ENCODE results near the gene TOX2.

Gene TOX2

DNA sequence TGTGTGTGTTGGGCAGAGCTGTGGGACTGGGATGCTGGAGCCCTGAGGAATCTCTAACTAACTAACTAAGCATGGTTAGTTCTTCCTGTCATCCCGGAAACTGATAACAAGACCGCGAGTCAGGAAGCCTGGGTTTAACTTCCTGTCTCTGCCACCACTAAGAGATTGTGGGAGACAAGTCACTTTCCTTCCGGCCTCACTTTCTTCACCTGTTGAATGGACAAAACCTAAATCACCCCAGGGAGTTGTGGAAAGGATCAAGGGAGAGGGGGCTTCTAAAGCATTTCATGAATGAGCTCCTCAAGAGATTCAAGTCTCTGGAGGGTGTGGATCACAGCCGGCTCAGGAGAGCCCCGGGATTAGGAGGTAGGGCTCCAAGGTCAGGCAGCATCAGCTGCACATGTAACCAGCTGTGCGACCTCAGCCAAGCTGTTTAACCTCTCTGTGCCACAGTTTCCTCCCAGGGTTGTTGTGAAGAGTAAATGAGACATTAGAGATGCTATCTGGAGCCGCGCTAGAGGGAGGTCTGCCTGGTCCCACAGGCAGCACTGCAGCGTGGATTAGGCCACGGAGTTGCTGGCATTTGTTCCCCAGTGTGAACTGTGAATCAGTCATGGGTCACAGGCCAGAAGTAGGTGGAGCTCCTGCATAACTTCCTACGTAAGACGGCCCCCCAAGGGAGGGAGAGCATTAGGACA is 105.1 kb downstream of the TOX2 start:
- no peak for DNase-seq (ENCODE audit: low read depth)

DNA sequence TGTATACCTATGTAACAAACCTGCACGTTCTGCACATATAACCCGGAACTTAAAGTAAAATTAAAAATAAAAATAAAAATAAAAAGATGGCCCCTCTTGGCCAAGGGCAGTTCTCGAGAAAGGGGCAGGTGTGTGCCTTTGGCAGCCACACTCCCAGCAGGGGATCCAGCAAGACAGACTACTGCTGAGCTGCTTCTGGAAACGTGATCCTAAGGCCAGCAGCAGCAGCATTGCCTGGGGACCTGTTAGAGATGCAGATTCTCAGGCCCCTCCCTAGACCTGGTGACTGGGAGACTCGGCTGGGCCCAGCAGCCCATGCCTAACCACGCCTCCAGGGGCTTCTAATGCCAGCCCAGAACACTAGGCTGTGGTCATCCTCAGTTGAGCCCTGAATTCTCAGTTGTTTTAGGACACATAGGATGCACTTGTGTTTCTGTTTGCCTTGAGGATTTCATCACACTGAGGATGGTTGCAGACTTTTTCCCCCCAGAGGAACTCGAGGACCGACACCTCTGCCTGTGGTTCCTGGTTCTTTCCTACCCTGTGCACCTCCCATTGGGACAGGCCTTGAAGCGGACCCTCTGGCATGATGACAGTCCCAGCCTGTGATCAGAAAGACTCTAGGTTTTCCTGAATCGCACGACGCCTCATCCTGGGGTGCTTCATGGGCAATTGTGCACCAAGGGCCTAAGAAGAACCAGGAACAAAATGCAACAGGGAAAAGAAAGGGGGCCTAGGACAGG is 105.9 kb downstream of the TOX2 start:
- no peak for DNase-seq (ENCODE audit: low read depth)

DNA sequence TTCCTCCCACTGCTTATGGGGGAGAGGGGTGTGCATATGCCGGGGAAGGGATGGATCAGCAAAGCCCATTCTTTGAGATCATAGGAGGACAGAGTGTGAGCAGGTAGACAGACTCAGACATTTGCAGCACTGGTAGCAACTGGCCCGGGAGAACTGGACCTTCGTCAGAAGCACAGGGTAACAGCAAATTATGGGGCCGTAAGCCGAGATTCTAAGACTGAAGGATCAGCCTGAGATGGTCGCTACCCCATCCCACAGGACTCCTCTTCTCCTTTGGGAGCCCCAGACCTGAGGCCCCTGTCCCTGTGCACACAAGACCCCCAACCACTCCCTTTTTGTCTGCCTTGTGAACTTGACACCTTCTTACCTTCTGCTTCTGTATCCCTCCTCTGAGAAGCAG is 106.5 kb downstream of the TOX2 start:
- DNase-seq (ENCODE audit: low read depth): no peak

DNA sequence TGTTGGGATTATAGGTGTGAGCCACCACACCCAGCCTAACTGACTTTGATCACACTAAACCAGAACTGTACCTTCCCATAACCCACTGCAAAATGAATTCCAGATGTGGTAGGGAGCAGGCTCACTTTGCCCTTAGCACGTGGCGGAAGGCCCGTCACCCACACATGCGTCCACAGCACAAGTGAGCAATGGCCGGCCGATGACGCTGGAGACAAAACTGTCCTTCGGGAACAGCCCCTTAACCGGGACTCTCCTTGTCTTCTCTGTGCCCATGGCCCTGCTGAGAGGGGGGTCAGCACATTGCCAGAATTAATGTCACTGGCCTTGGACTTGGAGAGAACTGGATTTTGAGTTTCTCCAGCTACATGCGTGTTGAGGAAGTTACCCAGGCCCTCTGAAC is 107.2 kb downstream of the TOX2 start:
- DNase-seq (ENCODE audit: low read depth): no peak

- DNase-seq (ENCODE audit: low read depth): no peak
Observed at GRCh38 chr20:44022464-44022863, 107.8 kb downstream of the TOX2 start.

GRCh38 chr20:44023515-44024371 is 109.1 kb downstream of the TOX2 start:
- DNase-seq (ENCODE audit: low read depth): no peak

- DNase-seq (ENCODE audit: low read depth): no peak
Observed at GRCh38 chr20:44024820-44025580, 110.3 kb downstream of the TOX2 start.

- DNase-seq (ENCODE audit: low read depth): no peak
Observed at GRCh38 chr20:44025756-44026155, 111.1 kb downstream of the TOX2 start.

DNA sequence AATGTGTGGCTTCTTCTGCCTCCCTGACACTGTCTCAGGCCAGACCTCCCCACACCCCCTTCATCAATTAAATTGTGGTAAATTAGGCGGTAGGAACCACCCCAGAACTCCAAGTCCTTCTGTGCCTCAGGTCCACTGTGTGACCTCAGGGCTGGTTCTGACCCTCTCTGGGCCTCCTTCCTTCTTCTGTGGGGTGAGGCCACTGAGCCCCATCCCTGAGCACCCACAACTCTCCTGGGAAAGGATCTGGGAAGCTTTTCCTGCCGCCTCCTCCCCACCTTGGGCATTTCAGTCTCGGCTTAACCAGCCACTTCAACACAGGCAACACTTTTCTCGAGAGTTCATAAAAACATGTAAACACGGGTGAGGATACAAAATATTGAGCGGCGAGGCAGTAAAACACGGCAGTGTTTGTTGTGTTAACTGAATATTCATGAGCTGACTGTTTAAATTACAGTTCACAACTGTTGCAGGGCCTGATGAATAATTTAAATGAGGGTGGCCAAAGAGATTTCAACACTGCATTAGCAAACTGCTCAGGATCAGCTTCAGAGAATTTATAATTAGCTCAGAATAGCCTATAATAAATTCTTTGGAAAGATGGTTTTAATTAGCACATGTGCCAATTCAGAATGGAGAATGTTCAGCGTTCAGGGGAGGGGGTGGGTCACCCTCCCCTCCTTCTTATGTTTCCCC is 112.1 kb downstream of the TOX2 start:
- no peak for DNase-seq (ENCODE audit: low read depth)

- DNase-seq (ENCODE audit: low read depth): no peak
Observed at GRCh38 chr20:44027343-44028002, 112.8 kb downstream of the TOX2 start.

DNA sequence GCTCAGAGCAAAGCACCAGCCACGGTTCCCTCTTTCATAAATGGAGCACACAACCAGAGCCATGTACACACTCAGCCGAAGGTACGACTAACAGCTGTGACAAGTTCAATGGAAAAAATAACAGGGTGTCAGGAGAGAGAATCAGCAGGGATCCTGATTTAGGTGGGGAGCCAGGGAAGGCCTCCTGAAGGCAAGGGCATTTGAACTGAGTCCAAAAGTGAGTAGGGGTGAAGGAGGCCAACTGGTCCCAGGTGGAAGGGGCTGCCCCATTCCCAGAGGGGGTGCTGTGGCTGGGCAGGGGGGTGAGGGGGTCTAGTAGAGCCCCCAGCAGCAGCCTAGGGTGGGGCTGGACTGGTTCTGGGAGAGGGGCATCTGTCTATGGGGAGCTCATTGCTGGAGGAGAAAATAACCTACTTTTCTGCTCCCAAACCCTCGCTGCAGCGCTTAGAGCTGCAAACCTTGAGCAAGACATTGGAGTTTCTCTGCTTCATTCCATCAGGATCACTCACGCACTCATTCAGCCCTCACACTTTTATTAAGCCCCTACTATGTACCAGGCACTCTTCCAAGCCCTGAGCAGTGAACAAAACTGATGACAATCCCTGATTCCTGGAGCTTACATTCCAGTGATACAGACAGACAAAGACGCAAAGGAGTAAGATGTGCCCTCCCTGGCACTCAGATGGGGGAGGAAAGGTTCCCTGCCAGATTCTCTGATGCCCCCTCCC is 113.5 kb downstream of the TOX2 start:
- DNase-seq (ENCODE audit: low read depth): no peak

DNA sequence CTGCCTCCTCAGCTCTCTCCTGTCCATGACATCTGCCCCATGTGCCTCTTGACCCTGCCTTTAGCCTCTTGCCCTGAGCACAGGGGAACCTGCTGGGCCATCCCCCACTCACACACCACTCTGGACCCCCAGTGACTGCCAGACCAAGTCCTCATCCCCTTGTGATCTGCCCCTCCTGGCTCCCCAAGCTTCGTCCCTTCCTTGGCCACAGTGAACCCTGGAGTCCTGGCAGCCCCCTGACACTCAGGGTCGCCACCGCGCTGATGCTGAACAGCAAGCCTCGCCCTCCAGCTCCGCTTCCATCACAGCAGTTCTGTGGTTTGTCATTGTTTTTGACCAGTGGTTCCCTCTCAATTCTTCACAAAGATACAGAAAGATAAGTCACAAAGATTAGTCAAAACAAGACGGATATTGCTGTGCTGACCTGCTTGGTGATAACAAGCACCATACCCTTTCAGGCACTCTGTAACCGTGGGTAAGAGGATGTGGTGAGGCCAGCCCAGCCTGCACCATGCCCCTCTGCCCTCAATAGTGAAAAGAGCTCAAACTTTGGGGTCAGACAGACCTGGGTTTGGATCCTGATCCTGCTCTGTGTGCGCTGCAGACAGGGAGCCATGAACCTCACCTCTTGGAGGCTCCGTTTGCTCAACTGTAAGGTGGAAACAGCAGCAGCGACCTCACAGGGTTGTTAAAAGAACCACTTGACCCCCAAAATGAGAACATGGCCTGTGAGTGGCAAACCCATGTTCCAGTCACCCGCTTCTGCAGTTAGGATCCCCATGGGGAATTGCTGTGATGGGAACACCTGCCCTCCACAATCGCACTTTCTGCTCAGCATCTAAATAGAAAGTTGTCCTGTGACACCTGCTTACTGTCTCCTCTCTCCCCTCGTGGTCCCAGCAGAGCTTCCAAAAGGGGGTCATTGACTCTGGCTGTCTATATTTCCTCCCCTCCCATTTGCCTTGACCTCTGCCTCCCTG is 114.5 kb downstream of the TOX2 start:
- DNase-seq (ENCODE audit: low read depth): no peak

GRCh38 chr20:44029848-44030230 is 115.2 kb downstream of the TOX2 start:
- no peak for DNase-seq (ENCODE audit: low read depth)

DNA sequence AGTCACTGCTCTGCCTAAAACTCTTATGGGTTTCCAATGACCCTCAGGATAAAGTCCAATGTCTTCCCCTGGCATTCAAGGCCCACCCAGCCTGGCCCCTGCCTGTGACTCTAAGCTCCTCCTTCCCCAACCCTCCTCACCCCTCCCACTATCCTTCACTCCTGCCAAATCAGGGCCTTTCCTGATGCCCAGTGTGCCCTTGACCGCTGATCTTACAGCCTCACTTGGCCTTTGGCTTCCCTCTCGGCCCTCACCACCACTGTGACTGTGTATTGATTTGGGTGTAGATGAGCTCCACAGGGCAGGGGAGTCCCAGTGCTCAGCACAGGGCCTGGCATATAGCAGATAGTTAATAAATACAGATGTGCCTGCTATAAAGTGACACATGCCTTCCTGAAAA is 115.7 kb downstream of the TOX2 start:
- no peak for DNase-seq (ENCODE audit: low read depth)

- no peak for DNase-seq (ENCODE audit: low read depth)
Observed at GRCh38 chr20:44031001-44031574, 116.4 kb downstream of the TOX2 start.

- no peak for DNase-seq (ENCODE audit: low read depth)
Observed at GRCh38 chr20:44031781-44032582, 117.3 kb downstream of the TOX2 start.

DNA sequence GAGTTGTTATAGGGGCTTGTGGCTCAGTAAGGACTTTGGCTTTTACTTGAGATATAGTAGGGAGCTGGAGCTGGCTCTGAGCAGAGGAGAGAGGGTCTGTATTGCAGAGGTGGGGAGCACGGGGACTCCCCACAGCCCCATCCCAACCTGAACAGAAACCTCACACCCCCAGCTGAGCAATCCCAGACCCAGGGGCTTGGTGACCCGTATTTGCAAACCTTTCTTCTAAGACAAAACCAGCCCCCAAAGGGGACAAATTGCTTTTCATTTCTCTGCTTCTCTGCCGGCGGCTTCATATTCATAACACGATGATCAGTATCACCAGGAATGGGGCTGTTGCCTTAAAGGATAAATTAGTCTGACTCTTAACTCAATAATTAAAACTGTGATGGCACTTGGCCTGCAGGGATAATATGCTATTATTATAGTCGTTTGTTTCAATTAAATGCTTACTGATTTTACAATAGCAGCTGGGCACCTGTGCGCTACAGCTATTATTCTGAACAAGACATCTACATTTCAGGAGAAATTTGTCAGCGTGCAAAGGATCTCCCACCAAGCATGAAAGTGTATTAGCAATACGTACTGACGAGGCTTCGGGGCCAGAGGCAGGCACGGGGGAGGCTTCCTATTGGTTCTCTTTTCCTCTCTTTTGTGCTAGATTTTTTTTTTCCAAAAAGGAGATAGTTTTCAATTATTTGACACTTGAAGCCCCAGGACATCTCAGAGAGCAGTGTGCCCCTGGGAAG is 118.1 kb downstream of the TOX2 start:
- DNase-seq (ENCODE audit: low read depth): no peak
